AG04449 (cell line): ENCODE results near the gene HRK.

Experiments used
- CTCF ChIA-PET: fragments of 350-600 bp; formaldehyde crosslinking; extraction: SDS; loops from one replicate; lab custom pipeline; 2021; ENCODE audit warnings: antibody characterized with exemption; lab: Yijun Ruan, JAX
- POLR2A ChIA-PET: fragments of 400-600, 350-600 bp; formaldehyde crosslinking; extraction: SDS; loops from one replicate; lab custom pipeline; 2020; ENCODE audit warnings: antibody characterized with exemption, inconsistent platforms; lab: Yijun Ruan, JAX
- DNase-seq: peaks from one replicate; pipeline ENCODE4 v3.0.0-alpha.2; 2010; ENCODE audit warnings: low read depth, low spot score
- H3K4me3 ChIP-seq: 2 replicates; pipeline ENCODE4 v1.5.1; 2011; ENCODE audit warnings: low read depth, mild to moderate bottlenecking, control low read depth, low read length
- TF ChIP-seq, protein P1 (sequence below): IDR thresholded peaks from one replicate; pipeline ENCODE4 v1.5.1; 2011; ENCODE audit warnings: mild to moderate bottlenecking, moderate library complexity, low read length, control low read depth, inconsistent platforms; ENCODE audit not compliant: insufficient read depth; ENCODE audit errors: missing control alignments

The HRK gene

DNA sequence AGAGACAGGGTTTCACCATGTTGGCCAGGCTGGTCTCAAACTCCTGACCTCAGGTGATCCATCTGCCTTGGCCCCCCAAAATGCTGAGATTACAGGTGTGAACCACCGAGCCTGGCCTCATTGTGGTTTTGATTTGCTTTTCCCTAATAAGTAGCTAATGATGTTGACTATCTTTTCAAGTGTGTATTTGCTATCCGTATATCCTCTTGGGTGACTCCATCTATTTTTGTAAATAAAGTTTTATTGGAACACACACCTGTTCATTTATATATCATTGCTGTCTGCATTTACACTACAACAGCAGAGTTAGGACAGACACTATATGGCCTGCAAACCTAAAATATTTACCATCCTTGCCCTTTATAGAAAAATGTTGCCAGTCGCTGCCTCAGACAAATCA lies 13.7 kb upstream of the HRK start:
- TF ChIP-seq, protein P1, sequence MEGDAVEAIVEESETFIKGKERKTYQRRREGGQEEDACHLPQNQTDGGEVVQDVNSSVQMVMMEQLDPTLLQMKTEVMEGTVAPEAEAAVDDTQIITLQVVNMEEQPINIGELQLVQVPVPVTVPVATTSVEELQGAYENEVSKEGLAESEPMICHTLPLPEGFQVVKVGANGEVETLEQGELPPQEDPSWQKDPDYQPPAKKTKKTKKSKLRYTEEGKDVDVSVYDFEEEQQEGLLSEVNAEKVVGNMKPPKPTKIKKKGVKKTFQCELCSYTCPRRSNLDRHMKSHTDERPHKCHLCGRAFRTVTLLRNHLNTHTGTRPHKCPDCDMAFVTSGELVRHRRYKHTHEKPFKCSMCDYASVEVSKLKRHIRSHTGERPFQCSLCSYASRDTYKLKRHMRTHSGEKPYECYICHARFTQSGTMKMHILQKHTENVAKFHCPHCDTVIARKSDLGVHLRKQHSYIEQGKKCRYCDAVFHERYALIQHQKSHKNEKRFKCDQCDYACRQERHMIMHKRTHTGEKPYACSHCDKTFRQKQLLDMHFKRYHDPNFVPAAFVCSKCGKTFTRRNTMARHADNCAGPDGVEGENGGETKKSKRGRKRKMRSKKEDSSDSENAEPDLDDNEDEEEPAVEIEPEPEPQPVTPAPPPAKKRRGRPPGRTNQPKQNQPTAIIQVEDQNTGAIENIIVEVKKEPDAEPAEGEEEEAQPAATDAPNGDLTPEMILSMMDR, result no peak
- DNase-seq, result no peak
- CTCF ChIA-PET, result no interaction called here
- no peak overlapping the region for H3K4me3 ChIP-seq
- POLR2A ChIA-PET, result no interaction called here

DNA sequence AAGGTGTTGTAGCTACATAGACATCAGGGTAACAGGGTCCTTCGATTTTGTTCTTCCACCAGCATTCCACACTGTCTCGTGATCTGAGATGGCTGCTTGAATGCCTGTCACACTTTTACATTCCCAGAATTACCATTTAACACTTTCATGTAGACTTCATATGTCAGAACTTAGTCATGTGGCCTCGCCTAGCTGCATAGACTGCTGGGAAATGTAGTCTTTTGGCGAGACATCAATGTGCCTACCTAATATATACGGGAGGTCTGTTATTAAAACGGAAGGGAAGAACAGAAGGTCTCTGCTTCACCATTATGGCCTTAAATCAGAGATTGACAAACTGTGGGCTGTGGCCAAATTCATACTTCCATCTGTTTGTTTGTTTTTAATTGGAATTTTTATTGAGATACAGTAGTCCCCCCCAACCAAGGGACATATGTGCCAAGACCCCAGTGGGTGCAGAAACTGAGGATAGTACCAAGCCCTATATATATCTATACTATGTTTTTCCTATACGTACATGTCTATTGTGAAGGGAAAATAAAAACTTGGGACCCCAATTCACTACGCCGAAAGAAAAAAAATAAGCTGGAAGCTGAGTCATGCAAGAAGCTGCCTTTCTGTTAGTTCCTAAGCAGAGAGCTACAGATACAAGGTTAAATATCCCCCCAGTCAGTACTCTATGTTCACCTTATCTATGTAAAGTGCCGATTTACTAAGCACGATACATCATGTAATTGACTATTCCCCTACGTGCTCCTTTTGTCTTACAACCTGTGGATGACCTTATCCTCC lies 11.3 kb upstream of the HRK start:
- ChIA-PET POLR2A (no interaction called here), CTCF (interaction anchor here (2.0 kb wide), 1 partner anchor 9 kb away, joined by 9 read pairs; no protein-coding TSS in a partner anchor)
- H3K4me3 ChIP-seq, result no peak overlapping the region
- DNase-seq, result no peak
- TF ChIP-seq, protein P1, result no peak

DNA sequence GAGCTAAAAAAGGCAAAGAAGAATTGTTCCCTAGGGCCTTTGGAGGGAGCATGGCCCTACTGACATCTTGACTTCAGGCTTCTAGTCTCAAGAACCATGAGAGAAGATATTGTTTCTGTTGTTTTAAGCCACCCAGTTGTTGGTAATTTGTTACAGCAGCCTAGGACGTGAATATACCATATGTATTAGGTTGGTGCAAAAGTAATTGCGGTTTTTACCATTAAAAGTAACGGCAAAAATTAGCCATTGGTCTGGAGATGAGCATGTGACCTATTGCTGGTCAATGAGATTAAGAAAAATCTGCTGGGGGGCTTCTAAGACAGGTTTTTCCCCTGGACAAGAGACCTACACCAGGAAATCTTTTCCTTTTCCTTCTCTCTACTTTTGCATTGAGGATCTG lies 9.8 kb upstream of the HRK start:
- no peak overlapping the region for H3K4me3 ChIP-seq
- TF ChIP-seq, protein P1, result no peak
- DNase-seq, result no peak
- ChIA-PET CTCF (interaction anchor here (0.6 kb wide), 1 partner anchor 188 kb away, joined by 4 read pairs; no protein-coding TSS in a partner anchor), POLR2A (no interaction called here)

DNA sequence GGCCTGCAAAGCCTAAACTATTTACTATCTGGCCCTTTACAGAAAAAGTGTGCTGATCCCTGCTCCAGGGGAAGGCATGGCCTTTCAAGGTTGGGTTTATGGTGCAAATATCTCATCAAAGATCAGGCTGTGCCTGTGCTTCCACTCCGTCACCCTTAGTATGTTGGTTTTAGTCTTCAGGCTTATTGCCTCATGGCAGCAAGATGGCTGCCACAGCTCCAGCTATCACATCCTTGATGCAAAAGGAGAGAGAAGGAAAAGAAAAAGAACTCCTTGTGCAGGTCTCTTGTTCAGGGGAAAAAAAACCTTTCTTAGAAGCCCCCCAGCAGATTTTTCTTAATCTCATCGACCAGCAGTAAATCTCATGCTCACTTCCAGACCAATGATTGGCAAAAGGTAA lies 9.1 kb upstream of the HRK start:
- ChIA-PET POLR2A (no interaction called here), CTCF (no interaction called here)
- TF ChIP-seq, protein P1, result no peak
- H3K4me3 ChIP-seq, result no peak overlapping the region
- DNase-seq, result no peak

- CTCF ChIA-PET, result interaction anchor here (0.7 to 1.9 kb wide), 2 partner anchors 184 to 1026 kb away, joined by 4 to 5 read pairs; no protein-coding TSS in a partner anchor
- no peak overlapping the region for H3K4me3 ChIP-seq
- DNase-seq, result no peak
- POLR2A ChIA-PET, result no interaction called here
- TF ChIP-seq, protein P1, result no peak
Measured at GRCh38 chr12:116887897-116888296, 6.7 kb upstream of the HRK start.

GRCh38 chr12:116887244-116887643 lies 6.0 kb upstream of the HRK start:
- no peak overlapping the region for H3K4me3 ChIP-seq
- TF ChIP-seq, protein P1, result no peak
- DNase-seq, result no peak
- ChIA-PET CTCF (interaction anchor here (1.9 kb wide), 1 partner anchor 184 kb away, joined by 5 read pairs; no protein-coding TSS in a partner anchor), POLR2A (no interaction called here)
